ENCODE results near the gene CRP.
"Not testable (repeated sequence)": the region's sequence is repeated elsewhere in the genome, so short reads cannot be mapped to it uniquely, and the experiment has no call there.

The CRP gene

GRCh38 chr1:159746666-159747065 is 32.3 kb upstream of the CRP start:
- H3K9me2 ChIP-seq (replicated peaks; ENCODE audit: control insufficient read depth, low read length): no peaks in the 10 kb centered on the region
- H3K4me3 ChIP-seq (ENCODE audit: low read length): no peak overlapping the region
- H3F3A ChIP-seq (ENCODE audit: control insufficient read depth, insufficient read depth): no peaks in the 10 kb centered on the region
- no peak overlapping the region for H3K4me2 ChIP-seq (ENCODE audit: low read length)
- no peaks in the 10 kb centered on the region for H3K9me3 ChIP-seq (ENCODE audit: control insufficient read depth, insufficient read depth, low read length)
- H3K4me1 ChIP-seq (ENCODE audit: control insufficient read depth, low read length): no peaks in the 10 kb centered on the region
- no peaks in the 10 kb centered on the region for H3K36me3 ChIP-seq (ENCODE audit: control insufficient read depth, low read length)
- H3K27me3 ChIP-seq (ENCODE audit: control insufficient read depth, low read length): no peaks in the 10 kb centered on the region
- no peaks in the 10 kb centered on the region for H4K20me1 ChIP-seq (ENCODE audit: control insufficient read depth, insufficient read depth, low read depth, low read length)
- TF ChIP-seq EZH2phosphoT487 (IDR thresholded peaks at IDR 0.05; ENCODE audit: borderline replicate concordance, low read length) (no peak), CTCF (IDR thresholded peaks at IDR 0.05; ENCODE audit: low read depth, low read length, poor library complexity, severe bottlenecking) (no peak)
- H3K27ac ChIP-seq (ENCODE audit: low read depth, low read length): no peak overlapping the region
- H3K79me2 ChIP-seq (ENCODE audit: control insufficient read depth, low read length): no peaks in the 10 kb centered on the region

GRCh38 chr1:159743651-159744410 is 29.4 kb upstream of the CRP start:
- Histone ChIP-seq H3K36me3 (ENCODE audit: control insufficient read depth, low read length) (no peaks in the 10 kb centered on the region), H3K79me2 (ENCODE audit: control insufficient read depth, low read length) (no peaks in the 10 kb centered on the region), H4K20me1 (ENCODE audit: control insufficient read depth, insufficient read depth, low read depth, low read length) (no peaks in the 10 kb centered on the region), H3K27me3 (ENCODE audit: control insufficient read depth, low read length) (no peaks in the 10 kb centered on the region), H3F3A (ENCODE audit: control insufficient read depth, insufficient read depth) (no peaks in the 10 kb centered on the region), H3K9me2 (replicated peaks; ENCODE audit: control insufficient read depth, low read length) (no peaks in the 10 kb centered on the region), H3K9me3 (ENCODE audit: control insufficient read depth, insufficient read depth, low read length) (no peaks in the 10 kb centered on the region), H3K4me1 (ENCODE audit: control insufficient read depth, low read length) (no peaks in the 10 kb centered on the region), H3K4me2 (ENCODE audit: low read length) (no peak overlapping the region), H3K4me3 (ENCODE audit: low read length) (no peak overlapping the region), H3K27ac (ENCODE audit: low read depth, low read length) (no peak overlapping the region)
- TF ChIP-seq EZH2phosphoT487 (IDR thresholded peaks at IDR 0.05; ENCODE audit: borderline replicate concordance, low read length) (no peak), CTCF (IDR thresholded peaks at IDR 0.05; ENCODE audit: low read depth, low read length, poor library complexity, severe bottlenecking) (no peak)

GRCh38 chr1:159737238-159737916 is 23.0 kb upstream of the CRP start:
- Histone ChIP-seq H3K4me3 (ENCODE audit: low read length) (no peak overlapping the region), H4K20me1 (ENCODE audit: control insufficient read depth, insufficient read depth, low read depth, low read length) (no peaks in the 10 kb centered on the region), H3K4me2 (ENCODE audit: low read length) (no peak overlapping the region), H3K27ac (ENCODE audit: low read depth, low read length) (no peak overlapping the region), H3K27me3 (ENCODE audit: control insufficient read depth, low read length) (no peaks in the 10 kb centered on the region), H3K9me3 (ENCODE audit: control insufficient read depth, insufficient read depth, low read length) (no peaks in the 10 kb centered on the region), H3K4me1 (ENCODE audit: control insufficient read depth, low read length) (no peaks in the 10 kb centered on the region), H3K36me3 (ENCODE audit: control insufficient read depth, low read length) (no peaks in the 10 kb centered on the region), H3K9me2 (replicated peaks; ENCODE audit: control insufficient read depth, low read length) (no peaks in the 10 kb centered on the region), H3F3A (ENCODE audit: control insufficient read depth, insufficient read depth) (no peaks in the 10 kb centered on the region), H3K79me2 (ENCODE audit: control insufficient read depth, low read length) (no peaks in the 10 kb centered on the region)
- TF ChIP-seq CTCF (IDR thresholded peaks at IDR 0.05; ENCODE audit: low read depth, low read length, poor library complexity, severe bottlenecking) (no peak), EZH2phosphoT487 (IDR thresholded peaks at IDR 0.05; ENCODE audit: borderline replicate concordance, low read length) (no peak)

- not testable (repeated sequence) for H3K27ac ChIP-seq (ENCODE audit: low read depth, low read length); H3K4me2 ChIP-seq (ENCODE audit: low read length); H3K9me3 ChIP-seq (ENCODE audit: control insufficient read depth, insufficient read depth, low read length); H3K27me3 ChIP-seq (ENCODE audit: control insufficient read depth, low read length); H3K4me3 ChIP-seq (ENCODE audit: low read length); H3K36me3 ChIP-seq (ENCODE audit: control insufficient read depth, low read length); H4K20me1 ChIP-seq (ENCODE audit: control insufficient read depth, insufficient read depth, low read depth, low read length); H3K4me1 ChIP-seq (ENCODE audit: control insufficient read depth, low read length); H3F3A ChIP-seq (ENCODE audit: control insufficient read depth, insufficient read depth); H3K79me2 ChIP-seq (ENCODE audit: control insufficient read depth, low read length); H3K9me2 ChIP-seq (replicated peaks; ENCODE audit: control insufficient read depth, low read length)
Measured at GRCh38 chr1:159723188-159723587, 8.8 kb upstream of the CRP start.

Measured in DOHH2 (cell line).